HepG2 (cell line): ENCODE results near the gene UCN2. TPM values are rescaled to one million over a fixed set of nuclear protein-coding genes. Genes with fewer than 3 reads are reported as not detected.

ENCODE experiments used
- ARID2 ChIP-seq: sonication (generic); formaldehyde crosslinking; IDR thresholded peaks from 2 replicates; pipeline ENCODE4 v1.8.1; 2022; ENCODE audit warnings: mild to moderate bottlenecking, missing genetic modification reagents, borderline replicate concordance
- EP300 ChIP-seq, 3 experiments: sonication (generic) in 1 of 3; formaldehyde crosslinking in 1 of 3; IDR thresholded peaks; 2 replicates each; pipeline versions ENCODE4 v1.5.1 to v1.6.1; 2011 to 2020; ENCODE audit warnings: low read depth in 2 of 3, low read length in 2 of 3, borderline replicate concordance in 1 of 3, improper control_type of control experiment in 1 of 3, mild to moderate bottlenecking in 1 of 3, missing genetic modification reagents in 1 of 3, moderate library complexity in 1 of 3
- ERF ChIP-seq: IDR thresholded peaks from 2 replicates; pipeline ENCODE4 v1.6.1; 2018; ENCODE audit warnings: missing biosample characterization, missing genetic modification reagents
- FOXK1 ChIP-seq: sonication (generic); formaldehyde crosslinking; IDR thresholded peaks from 2 replicates; pipeline ENCODE4 v1.4.0; 2020; ENCODE audit warnings: low read depth, missing genetic modification reagents, borderline replicate concordance
- GMEB2 ChIP-seq: IDR thresholded peaks from 2 replicates; pipeline ENCODE4 v1.6.1; 2016; ENCODE audit warnings: missing biosample characterization, missing genetic modification reagents, low read depth
- NBN ChIP-seq: fragments of 450-650 bp; conservative IDR thresholded peaks from 2 replicates; pipeline ENCODE4 v1.6.1; 2017
- ZNF10 ChIP-seq: sonication (generic); formaldehyde crosslinking; IDR thresholded peaks from 2 replicates; pipeline ENCODE4 v1.4.0; 2020; ENCODE audit warnings: mild to moderate bottlenecking, low read depth, missing genetic modification reagents, borderline replicate concordance
- ZNF296 ChIP-seq: sonication (generic); formaldehyde crosslinking; conservative IDR thresholded peaks from 2 replicates; pipeline ENCODE4 v1.5.0; 2020; ENCODE audit warnings: mild to moderate bottlenecking, missing genetic modification reagents
- ZNF513 ChIP-seq: sonication (generic); formaldehyde crosslinking; conservative IDR thresholded peaks from 2 replicates; pipeline ENCODE4 v1.5.0; 2020; ENCODE audit warnings: missing genetic modification reagents
- ZNF562 ChIP-seq: sonication (generic); formaldehyde crosslinking; IDR thresholded peaks from 2 replicates; pipeline ENCODE4 v1.8.0; 2022; ENCODE audit warnings: missing genetic modification reagents, borderline replicate concordance
- ZNF605 ChIP-seq: sonication (generic); formaldehyde crosslinking; IDR thresholded peaks from 2 replicates; pipeline ENCODE4 v1.8.0; 2022; ENCODE audit warnings: mild to moderate bottlenecking, missing genetic modification reagents
- ZXDC ChIP-seq: sonication (generic); formaldehyde crosslinking; IDR thresholded peaks from 2 replicates; pipeline ENCODE4 v1.5.0; 2020; ENCODE audit warnings: mild to moderate bottlenecking, missing genetic modification reagents
- polyA plus RNA-seq, 8 experiments: library from polyadenylated mRNA; depleted of rRNA in 3 of 8; stranded (reverse) in 7 of 8; unstranded in 1 of 8; fragments of >200 nt; fragmentation: Illumina TruSeq in 4 of 8; extraction: Trizol in 4 of 8; gene quantifications; 2 replicates each; pipeline versions ENCODE4 v1.2.1 to v1.2.3, GENCODE V29; 2011 to 2016; ENCODE audit warnings: low read depth in 4 of 8, missing spikeins in 1 of 8, mixed read lengths in 1 of 8; ENCODE audit not compliant: insufficient read depth in 1 of 8
- total RNA-seq, 5 experiments: library from RNA; depleted of rRNA; stranded (reverse); fragments of >200 nt; fragmentation: Illumina TruSeq; extraction: Trizol; gene quantifications; 2 replicates each; pipeline ENCODE4 v1.2.3, GENCODE V29; 2016; ENCODE audit warnings: low read depth in 1 of 5
- TF ChIP-seq, protein P1 (sequence below): sonication (generic); formaldehyde crosslinking; IDR thresholded peaks from 2 replicates; pipeline ENCODE4 v1.5.1; 2020; ENCODE audit warnings: missing genetic modification reagents, mild to moderate bottlenecking, borderline replicate concordance
- TF ChIP-seq, protein P2 (sequence below): sonication (generic); formaldehyde crosslinking; IDR thresholded peaks from 2 replicates; pipeline ENCODE4 v1.8.1; 2023; ENCODE audit warnings: mild to moderate bottlenecking, missing genetic modification reagents

The UCN2 gene
- total and polyA plus RNA-seq, 2 of the 13 experiments (the other 11 are each of a cell fraction or from before 2014, with no cell fraction given), result 0.07 to 1.5 TPM

- no peak for TF ChIP-seq ZNF513 (CRISPR knock-in tag)
- peak; percentile 40; the same call in 1 of the 2 replicates for TF ChIP-seq ZNF296 (CRISPR knock-in tag)
- peak; percentile 96 for TF ChIP-seq ERF (CRISPR knock-in tag)
- TF ChIP-seq ARID2 (CRISPR knock-in tag), result no peak
- TF ChIP-seq ZNF562 (CRISPR knock-in tag), result no peak
- peak in 1 of 2 experiments; percentile 34; a peak in 1 of 4 replicates for TF ChIP-seq EP300 (IDR thresholded peaks at IDR 0.05; ENCODE audit: low read depth in 2 of 2, low read length in 2 of 2)
- TF ChIP-seq EP300 (CRISPR knock-in tag; IDR thresholded peaks at IDR 0.05; ENCODE audit: borderline replicate concordance), result no peak
- peak; percentile 64; the same call in 1 of the 2 replicates for TF ChIP-seq GMEB2 (CRISPR knock-in tag)
- TF ChIP-seq FOXK1, result peak; percentile 57; the same call in 1 of the 2 replicates
- TF ChIP-seq ZNF10, result no peak
- TF ChIP-seq, protein P1, sequence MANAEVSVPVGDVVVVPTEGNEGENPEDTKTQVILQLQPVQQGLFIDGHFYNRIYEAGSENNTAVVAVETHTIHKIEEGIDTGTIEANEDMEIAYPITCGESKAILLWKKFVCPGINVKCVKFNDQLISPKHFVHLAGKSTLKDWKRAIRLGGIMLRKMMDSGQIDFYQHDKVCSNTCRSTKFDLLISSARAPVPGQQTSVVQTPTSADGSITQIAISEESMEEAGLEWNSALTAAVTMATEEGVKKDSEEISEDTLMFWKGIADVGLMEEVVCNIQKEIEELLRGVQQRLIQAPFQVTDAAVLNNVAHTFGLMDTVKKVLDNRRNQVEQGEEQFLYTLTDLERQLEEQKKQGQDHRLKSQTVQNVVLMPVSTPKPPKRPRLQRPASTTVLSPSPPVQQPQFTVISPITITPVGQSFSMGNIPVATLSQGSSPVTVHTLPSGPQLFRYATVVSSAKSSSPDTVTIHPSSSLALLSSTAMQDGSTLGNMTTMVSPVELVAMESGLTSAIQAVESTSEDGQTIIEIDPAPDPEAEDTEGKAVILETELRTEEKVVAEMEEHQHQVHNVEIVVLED, result peak; percentile 66; the same call in 1 of the 2 replicates
- no peak for TF ChIP-seq NBN
- TF ChIP-seq ZXDC (CRISPR knock-in tag), result no peak
- peak; percentile 52 for TF ChIP-seq ZNF605 (CRISPR knock-in tag)
- TF ChIP-seq, protein P2, sequence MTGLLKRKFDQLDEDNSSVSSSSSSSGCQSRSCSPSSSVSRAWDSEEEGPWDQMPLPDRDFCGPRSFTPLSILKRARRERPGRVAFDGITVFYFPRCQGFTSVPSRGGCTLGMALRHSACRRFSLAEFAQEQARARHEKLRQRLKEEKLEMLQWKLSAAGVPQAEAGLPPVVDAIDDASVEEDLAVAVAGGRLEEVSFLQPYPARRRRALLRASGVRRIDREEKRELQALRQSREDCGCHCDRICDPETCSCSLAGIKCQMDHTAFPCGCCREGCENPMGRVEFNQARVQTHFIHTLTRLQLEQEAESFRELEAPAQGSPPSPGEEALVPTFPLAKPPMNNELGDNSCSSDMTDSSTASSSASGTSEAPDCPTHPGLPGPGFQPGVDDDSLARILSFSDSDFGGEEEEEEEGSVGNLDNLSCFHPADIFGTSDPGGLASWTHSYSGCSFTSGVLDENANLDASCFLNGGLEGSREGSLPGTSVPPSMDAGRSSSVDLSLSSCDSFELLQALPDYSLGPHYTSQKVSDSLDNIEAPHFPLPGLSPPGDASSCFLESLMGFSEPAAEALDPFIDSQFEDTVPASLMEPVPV (CRISPR knock-in tag), result peak; percentile 9; the same call in 1 of the 2 replicates
These were observed 6.6 kb downstream of the UCN2 start, which contains the start of gene PFKFB4 (continued) for GRCh38 chr3:48556796-48557626.
